Sigmoid colon (tissue), 7 donors: ENCODE measurements around the gene RABGAP1L. TPM values are rescaled to one million over a fixed set of nuclear protein-coding genes. Genes with fewer than 3 reads are reported as not detected.

Experiments
- DNase-seq: peaks from one replicate; pipeline ENCODE4 v3.0.0-alpha.2; 2019
- H3K27ac ChIP-seq, 4 donors: fragments of 200-600 bp; sonication (generic); one replicate each; pipeline ENCODE4 v1.5.1; 2016 to 2019; ENCODE audit warnings: mild to moderate bottlenecking in 1 of 4
- H3K27me3 ChIP-seq, 3 donors: fragments of 200-600 bp; sonication (generic); one replicate each; pipeline ENCODE4 v1.5.1; 2019; ENCODE audit warnings: mild to moderate bottlenecking in 1 of 3
- H3K36me3 ChIP-seq, 4 donors: fragments of 200-600 bp; sonication (generic); one replicate each; pipeline ENCODE4 v1.5.1; 2016 to 2019
- H3K4me1 ChIP-seq, 4 donors: fragments of 200-600 bp; sonication (generic); one replicate each; pipeline ENCODE4 v1.5.1; 2017 to 2019
- H3K4me3 ChIP-seq, 4 donors: fragments of 200-600 bp; sonication (generic); one replicate each; pipeline ENCODE4 v1.5.1; 2017 to 2019; ENCODE audit warnings: mild to moderate bottlenecking in 2 of 4, moderate library complexity in 1 of 4
- H3K9me3 ChIP-seq, 4 donors: fragments of 200-600 bp in 3 of 4; sonication (generic) in 3 of 4; one replicate each; pipeline versions ENCODE4 v1.5.1 to v1.6.1; 2013 to 2019
- CTCF ChIP-seq, 4 experiments: fragments of 450-650 bp in 3 of 4; fragments of 200-600 bp in 1 of 4; IDR thresholded peaks; one replicate each; pipeline ENCODE4 v1.5.1; 2016 to 2019; ENCODE audit warnings: antibody characterized with exemption in 4 of 4, mild to moderate bottlenecking in 3 of 4, moderate library complexity in 2 of 4
- EP300 ChIP-seq, 4 donors: sonication (generic); formaldehyde crosslinking; IDR thresholded peaks; one replicate each; pipeline ENCODE4 v1.6.1; 2017; ENCODE audit warnings: antibody characterized with exemption in 4 of 4
- POLR2A ChIP-seq, 2 donors: fragments of 450-650 bp; IDR thresholded peaks; one replicate each; pipeline ENCODE4 v1.6.1; 2016; ENCODE audit warnings: antibody characterized with exemption in 2 of 2, mild to moderate bottlenecking in 2 of 2, moderate library complexity in 2 of 2
- POLR2AphosphoS5 ChIP-seq, 4 donors: sonication (generic); formaldehyde crosslinking; IDR thresholded peaks; one replicate each; pipeline ENCODE4 v1.6.1; 2017; ENCODE audit warnings: antibody characterized with exemption in 4 of 4
- WGBS, 2 donors: extraction: QIAGEN DNeasy Blood & Tissue Kit; methylation state at CpG; one replicate each; pipeline ENCODE4 v1.1.7; 2013; 5-methylcytosine and 5-hydroxymethylcytosine counted together
- intact Hi-C: fragments of 100-400 bp; cut with DNase I; formaldehyde crosslinking; loops from one replicate; pipeline ENCODE4 v1.15.1; 2023
- polyA plus RNA-seq, 3 donors: library from polyadenylated mRNA; stranded (reverse); fragments of 200-250 nt; gene quantifications; one replicate each; pipeline ENCODE4 v1.2.3, GENCODE V29; 2013
- total RNA-seq, 4 donors: library from RNA; depleted of rRNA; stranded (reverse); fragments of >200 nt; gene quantifications; one replicate each; pipeline ENCODE4 v1.1.0, GENCODE V29; 2016
- donor health status: healthy with polysubstance abuse.
- donor health status: Bipolar disorder and iron deficiency.
- donor health status: healthy.

RABGAP1L gene
- total and polyA plus RNA-seq, 7 donors: 25.2 to 42.9 (median 35.4) TPM

DNA sequence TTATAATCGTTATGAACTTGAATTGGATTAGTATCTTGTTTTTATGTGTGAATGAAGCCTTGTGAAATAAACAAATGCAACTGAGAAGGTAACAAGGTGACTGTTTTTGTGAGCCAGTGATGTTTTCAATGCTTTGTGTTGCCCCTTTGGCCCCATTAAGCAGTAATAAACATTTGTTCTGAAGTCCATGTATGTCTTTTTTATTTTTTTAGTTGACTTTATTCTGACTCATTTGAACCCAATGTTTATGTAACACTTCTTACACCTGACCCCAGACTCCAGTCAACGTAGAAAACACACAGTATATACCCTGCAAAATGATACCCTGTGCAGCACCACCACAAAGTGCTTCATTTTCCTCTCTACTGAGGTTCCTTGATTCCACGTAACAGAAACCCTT lies 835.8 kb downstream of the RABGAP1L start:
- Histone ChIP-seq H3K4me1 (peaks cover 0 to 9% (median 5%) of the 10 kb centered on the region in 4 donors), H3K27ac (no peak overlapping the region), H3K9me3 (no peaks in the 10 kb centered on the region), H3K36me3 (no peaks in the 10 kb centered on the region), H3K27me3 (no peaks in the 10 kb centered on the region), H3K4me3 (no peak overlapping the region)
- TF ChIP-seq CTCF (IDR thresholded peaks at IDR 0.05) (no peak), POLR2A (IDR thresholded peaks at IDR 0.05) (no peak), EP300 (IDR thresholded peaks at IDR 0.05) (no peak), POLR2AphosphoS5 (IDR thresholded peaks at IDR 0.05) (no peak)
- 69 to 82% methylated on average over 3 of the region's 3 CpGs for WGBS, 2 donors
- intact Hi-C loops: loop anchor here (5.0 to 10.0 kb wide), 3 partner anchors 970 to 1560 kb away; partner anchors contain the start of genes GAS5, RC3H1 and ZBTB37
- no peak for DNase-seq

GRCh38 chr1:174995916-174996315 lies 836.6 kb downstream of the RABGAP1L start:
- Histone ChIP-seq H3K9me3 (no peaks in the 10 kb centered on the region), H3K27ac (no peak overlapping the region), H3K27me3 (no peaks in the 10 kb centered on the region), H3K4me3 (no peak overlapping the region), H3K36me3 (no peaks in the 10 kb centered on the region), H3K4me1 (peaks cover 0 to 16% (median 8%) of the 10 kb centered on the region in 4 donors)
- intact Hi-C loops: loop anchor here (5.0 to 10.0 kb wide), 3 partner anchors 971 to 1561 kb away; partner anchors contain the start of genes GAS5, RC3H1 and ZBTB37
- WGBS, 2 donors: 86 to 90% methylated on average over 1 of the region's 1 CpG
- TF ChIP-seq EP300 (IDR thresholded peaks at IDR 0.05): no peak
- no peak for TF ChIP-seq POLR2A (IDR thresholded peaks at IDR 0.05)
- no peak for TF ChIP-seq CTCF (IDR thresholded peaks at IDR 0.05)
- TF ChIP-seq POLR2AphosphoS5 (IDR thresholded peaks at IDR 0.05): no peak
- DNase-seq: no peak

DNA sequence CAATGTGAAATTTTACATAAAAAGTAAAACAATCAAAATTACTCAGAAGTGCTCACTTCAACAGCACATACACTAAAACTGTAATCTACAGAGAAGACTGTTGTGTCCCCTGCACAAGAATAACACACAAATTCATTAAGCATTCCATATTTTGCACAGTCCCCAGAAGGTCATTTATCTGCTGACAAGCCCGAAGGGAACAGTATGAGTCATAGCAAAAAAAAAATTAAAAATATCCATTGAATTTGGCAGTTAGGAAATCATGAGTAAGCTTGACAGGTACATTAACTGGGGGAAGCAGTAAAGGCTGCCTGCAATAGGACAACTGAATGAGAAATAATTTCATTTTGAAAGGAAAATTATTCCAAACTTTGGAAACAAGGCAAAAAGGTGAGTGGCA lies 837.2 kb downstream of the RABGAP1L start:
- Histone ChIP-seq H3K36me3 (no peaks in the 10 kb centered on the region), H3K9me3 (no peaks in the 10 kb centered on the region), H3K4me1 (peaks cover 0 to 22% (median 14%) of the 10 kb centered on the region in 4 donors), H3K27ac (no peak overlapping the region), H3K27me3 (no peaks in the 10 kb centered on the region), H3K4me3 (no peak overlapping the region)
- DNase-seq: no peak
- intact Hi-C loops: loop anchor here (5.0 to 10.0 kb wide), 3 partner anchors 972 to 1562 kb away; partner anchors contain the start of genes GAS5, RC3H1 and ZBTB37
- WGBS, 2 donors: 24 to 64% methylated on average over 1 of the region's 1 CpG
- TF ChIP-seq POLR2AphosphoS5 (IDR thresholded peaks at IDR 0.05): no peak
- no peak for TF ChIP-seq CTCF (IDR thresholded peaks at IDR 0.05)
- no peak for TF ChIP-seq EP300 (IDR thresholded peaks at IDR 0.05)
- TF ChIP-seq POLR2A (IDR thresholded peaks at IDR 0.05): no peak

DNA sequence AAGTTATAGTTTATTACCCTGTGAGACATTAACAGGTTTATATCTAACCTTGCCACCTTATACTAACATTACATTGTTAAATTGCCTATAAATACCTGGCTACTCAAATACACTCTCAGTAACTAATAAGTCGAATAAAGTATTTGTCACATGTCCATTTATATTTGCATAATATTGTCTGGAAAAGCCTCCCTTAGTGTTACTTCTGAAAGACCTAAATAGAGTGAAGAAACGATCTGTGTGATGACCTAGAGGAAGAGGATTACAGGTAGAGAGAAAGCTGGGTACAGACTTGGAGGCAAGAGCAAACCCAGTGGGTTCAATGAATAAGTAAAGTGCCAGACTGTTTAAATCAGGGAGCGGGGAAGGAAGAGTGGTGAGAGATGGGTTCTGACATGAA lies 837.7 kb downstream of the RABGAP1L start:
- H3K9me3 ChIP-seq: no peaks in the 10 kb centered on the region
- no peak for TF ChIP-seq POLR2A (IDR thresholded peaks at IDR 0.05)
- TF ChIP-seq CTCF (IDR thresholded peaks at IDR 0.05): no peak
- no peak for TF ChIP-seq EP300 (IDR thresholded peaks at IDR 0.05)
- TF ChIP-seq POLR2AphosphoS5 (IDR thresholded peaks at IDR 0.05): no peak
- 40 to 75% methylated on average over 3 of the region's 3 CpGs for WGBS, 2 donors
- no peak for DNase-seq
- H3K27ac ChIP-seq: no peak overlapping the region
- H3K4me3 ChIP-seq: no peak overlapping the region
- H3K36me3 ChIP-seq: no peaks in the 10 kb centered on the region
- H3K27me3 ChIP-seq: no peaks in the 10 kb centered on the region
- intact Hi-C loops: loop anchor here (5.0 to 10.0 kb wide), 3 partner anchors 972 to 1562 kb away; partner anchors contain the start of genes GAS5, RC3H1 and ZBTB37
- H3K4me1 ChIP-seq: peaks cover 0 to 27% (median 18%) of the 10 kb centered on the region in 4 donors
